ENCODE data around the gene SLC25A31. TPM values are rescaled to one million over a fixed set of nuclear protein-coding genes. Genes with fewer than 3 reads are reported as not detected.

The SLC25A31 gene
- total RNA-seq, 1 donor from 2014 or later, result not detected

GRCh38 chr4:127759228-127759820 lies 29.1 kb downstream of the SLC25A31 start:
- no peak for DNase-seq
- no peak for ATAC-seq
- no peak overlapping the region for H3K27ac ChIP-seq
- no peak overlapping the region for H3K4me3 ChIP-seq
- H3K27me3 ChIP-seq (ENCODE audit: low read depth), result no peaks in the 10 kb centered on the region
- no peaks in the 10 kb centered on the region for H3K9me3 ChIP-seq
- no peaks in the 10 kb centered on the region for H3K4me1 ChIP-seq
- intact Hi-C loops (cut with DNase I), result no loop called here
- no peak for TF ChIP-seq CTCF (IDR thresholded peaks at IDR 0.05)
- H3K36me3 ChIP-seq, result no peaks in the 10 kb centered on the region

- Histone ChIP-seq H3K27ac (no peak overlapping the region), H3K4me3 (no peak overlapping the region), H3K36me3 (no peaks in the 10 kb centered on the region), H3K9me3 (no peaks in the 10 kb centered on the region), H3K27me3 (ENCODE audit: low read depth) (no peaks in the 10 kb centered on the region), H3K4me1 (no peaks in the 10 kb centered on the region)
- DNase-seq (no peak), ATAC-seq (no peak)
- intact Hi-C loops (cut with DNase I), result no loop called here
- TF ChIP-seq CTCF (IDR thresholded peaks at IDR 0.05), result no peak
These were observed 29.7 kb downstream of the SLC25A31 start for GRCh38 chr4:127759893-127760292.

GRCh38 chr4:127771535-127772275 lies 41.5 kb downstream of the SLC25A31 start:
- no peaks in the 10 kb centered on the region for H3K36me3 ChIP-seq
- ATAC-seq (no peak), DNase-seq (no peak)
- H3K27me3 ChIP-seq (ENCODE audit: low read depth), result no peaks in the 10 kb centered on the region
- no peak for TF ChIP-seq CTCF (IDR thresholded peaks at IDR 0.05)
- H3K9me3 ChIP-seq, result no peaks in the 10 kb centered on the region
- no peak overlapping the region for H3K4me3 ChIP-seq
- no peak overlapping the region for H3K27ac ChIP-seq
- no peaks in the 10 kb centered on the region for H3K4me1 ChIP-seq
- intact Hi-C loops (cut with DNase I), result no loop called here

- DNase-seq (no peak), ATAC-seq (no peak)
- no peak for TF ChIP-seq CTCF (IDR thresholded peaks at IDR 0.05)
- Histone ChIP-seq H3K4me1 (no peaks in the 10 kb centered on the region), H3K9me3 (no peaks in the 10 kb centered on the region), H3K4me3 (no peak overlapping the region), H3K27ac (no peak overlapping the region), H3K27me3 (ENCODE audit: low read depth) (no peaks in the 10 kb centered on the region), H3K36me3 (no peaks in the 10 kb centered on the region)
- intact Hi-C loops (cut with DNase I), result no loop called here
These were observed 42.8 kb downstream of the SLC25A31 start for GRCh38 chr4:127772769-127773671.

- TF ChIP-seq CTCF (IDR thresholded peaks at IDR 0.05), result no peak
These were observed 45.6 kb downstream of the SLC25A31 start for GRCh38 chr4:127775843-127776242.

More at GRCh38 chr4:127775843-127776242, 45.6 kb downstream of the SLC25A31 start:
- H3K4me1 ChIP-seq, result no peaks in the 10 kb centered on the region
- no peak overlapping the region for H3K4me3 ChIP-seq
- no peaks in the 10 kb centered on the region for H3K36me3 ChIP-seq
- intact Hi-C loops (cut with DNase I), result no loop called here
- DNase-seq (no peak), ATAC-seq (no peak)
- H3K27me3 ChIP-seq (ENCODE audit: low read depth), result no peaks in the 10 kb centered on the region
- H3K27ac ChIP-seq, result no peak overlapping the region
- H3K9me3 ChIP-seq, result no peaks in the 10 kb centered on the region

Measured in lower lobe of right lung (tissue), 2 donors.